ENCODE measurements around the gene DHRS13.

DNA sequence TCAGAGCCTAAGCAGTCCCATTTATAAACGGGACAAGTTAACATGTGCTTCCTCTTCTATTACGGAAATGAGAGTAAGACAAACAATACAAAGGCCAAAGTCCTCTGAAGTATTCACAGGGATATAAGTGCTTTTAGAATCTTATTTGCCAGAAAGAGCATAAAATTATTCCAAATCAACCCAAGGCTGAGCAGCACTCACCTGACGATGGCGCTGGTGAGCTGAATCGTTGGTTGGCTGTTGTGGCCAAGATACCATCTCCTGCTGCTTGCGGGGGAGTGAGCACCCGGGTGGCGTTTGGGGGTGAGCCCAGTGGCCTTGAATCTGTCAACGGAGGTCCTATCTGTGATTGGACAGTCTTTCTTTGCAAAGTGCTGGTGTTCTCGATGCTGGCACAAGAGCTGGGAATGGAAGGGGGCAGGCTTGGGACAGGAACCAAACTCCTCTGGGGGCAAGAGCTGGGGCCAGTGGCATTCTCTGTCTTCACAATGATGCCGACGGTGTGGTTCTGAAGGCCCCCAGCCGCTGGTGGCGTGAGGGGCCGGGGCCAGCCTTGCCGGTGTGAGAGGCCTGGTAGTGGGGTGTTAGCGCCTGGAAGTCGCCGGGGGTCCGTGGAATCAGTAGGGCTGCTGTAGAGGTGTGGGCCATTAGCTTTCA, 9.5 kb upstream of the DHRS13 start:
- TF ChIP-seq, protein P1, sequence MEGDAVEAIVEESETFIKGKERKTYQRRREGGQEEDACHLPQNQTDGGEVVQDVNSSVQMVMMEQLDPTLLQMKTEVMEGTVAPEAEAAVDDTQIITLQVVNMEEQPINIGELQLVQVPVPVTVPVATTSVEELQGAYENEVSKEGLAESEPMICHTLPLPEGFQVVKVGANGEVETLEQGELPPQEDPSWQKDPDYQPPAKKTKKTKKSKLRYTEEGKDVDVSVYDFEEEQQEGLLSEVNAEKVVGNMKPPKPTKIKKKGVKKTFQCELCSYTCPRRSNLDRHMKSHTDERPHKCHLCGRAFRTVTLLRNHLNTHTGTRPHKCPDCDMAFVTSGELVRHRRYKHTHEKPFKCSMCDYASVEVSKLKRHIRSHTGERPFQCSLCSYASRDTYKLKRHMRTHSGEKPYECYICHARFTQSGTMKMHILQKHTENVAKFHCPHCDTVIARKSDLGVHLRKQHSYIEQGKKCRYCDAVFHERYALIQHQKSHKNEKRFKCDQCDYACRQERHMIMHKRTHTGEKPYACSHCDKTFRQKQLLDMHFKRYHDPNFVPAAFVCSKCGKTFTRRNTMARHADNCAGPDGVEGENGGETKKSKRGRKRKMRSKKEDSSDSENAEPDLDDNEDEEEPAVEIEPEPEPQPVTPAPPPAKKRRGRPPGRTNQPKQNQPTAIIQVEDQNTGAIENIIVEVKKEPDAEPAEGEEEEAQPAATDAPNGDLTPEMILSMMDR (IDR thresholded peaks at IDR 0.05 in 4 of 5, conservative IDR thresholded peaks at IDR 0.05 in 1 of 5): no peak
- TF ChIP-seq POLR2A (IDR thresholded peaks at IDR 0.05): no peak
